ENCODE results near the gene FKBP1C. TPM values are rescaled to one million over a fixed set of nuclear protein-coding genes. Genes with fewer than 3 reads are reported as not detected.

The FKBP1C gene
- total and polyA plus RNA-seq, 2 of the 8 experiments (the other 6 are each of a cell fraction or from before 2014, with no cell fraction given), result 0.74 to 1.0 TPM

- TF ChIP-seq, protein P1, sequence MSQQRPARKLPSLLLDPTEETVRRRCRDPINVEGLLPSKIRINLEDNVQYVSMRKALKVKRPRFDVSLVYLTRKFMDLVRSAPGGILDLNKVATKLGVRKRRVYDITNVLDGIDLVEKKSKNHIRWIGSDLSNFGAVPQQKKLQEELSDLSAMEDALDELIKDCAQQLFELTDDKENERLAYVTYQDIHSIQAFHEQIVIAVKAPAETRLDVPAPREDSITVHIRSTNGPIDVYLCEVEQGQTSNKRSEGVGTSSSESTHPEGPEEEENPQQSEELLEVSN (IDR thresholded peaks at IDR 0.05), result no peak
These were observed 17.9 kb upstream of the FKBP1C start (continued) for GRCh38 chr6:63193324-63193723.

Data from H1 (cell line).